ENCODE data around the gene THPO. TPM values are rescaled to one million over a fixed set of nuclear protein-coding genes. Genes with fewer than 3 reads are reported as not detected.

Gene THPO
- total RNA-seq, 1 experiment from 2014 or later = not detected

GRCh38 chr3:184391266-184391665 lies 13.3 kb upstream of the THPO start:
- Mint-ChIP-seq H3K9me3 (ENCODE audit: low read depth, unreplicated experiment) (no peaks in the 10 kb centered on the region), H3K36me3 (ENCODE audit: insufficient read depth, unreplicated experiment) (no peaks in the 10 kb centered on the region), H3K4me1 (ENCODE audit: low read depth, unreplicated experiment) (no peaks in the 10 kb centered on the region), H3K27me3 (ENCODE audit: unreplicated experiment) (peaks cover 96% of the 10 kb centered on the region), H3K4me3 (ENCODE audit: low read depth, unreplicated experiment) (no peak overlapping the region), H3K27ac (ENCODE audit: unreplicated experiment) (no peak overlapping the region)
- CTCF ChIA-PET = interaction anchor here (1.3 kb wide), 1 partner anchor 20 kb away, joined by 4 read pairs; no protein-coding TSS in a partner anchor
- no peak for DNase-seq
- no peak for TF ChIP-seq CTCF (IDR thresholded peaks at IDR 0.05; ENCODE audit: unreplicated experiment)
- BruUV-seq (replicated peaks) = no TSS peak
- intact Hi-C loops (cut with micrococcal nuclease; ENCODE audit: unreplicated experiment) = no loop called here

- no TSS peak for BruUV-seq (replicated peaks)
- no peaks in the 10 kb centered on the region for H3K9me3 Mint-ChIP-seq (ENCODE audit: low read depth, unreplicated experiment)
- no peaks in the 10 kb centered on the region for H3K4me1 Mint-ChIP-seq (ENCODE audit: low read depth, unreplicated experiment)
- CTCF ChIA-PET = interaction anchor here (1.3 kb wide), 1 partner anchor 18 kb away, joined by 4 read pairs; no protein-coding TSS in a partner anchor
- H3K27me3 Mint-ChIP-seq (ENCODE audit: unreplicated experiment) = peaks cover 96% of the 10 kb centered on the region
- no peak for DNase-seq
- no peak for TF ChIP-seq CTCF (IDR thresholded peaks at IDR 0.05; ENCODE audit: unreplicated experiment)
- H3K36me3 Mint-ChIP-seq (ENCODE audit: insufficient read depth, unreplicated experiment) = no peaks in the 10 kb centered on the region
- intact Hi-C loops (cut with micrococcal nuclease; ENCODE audit: unreplicated experiment) = no loop called here
- no peak overlapping the region for H3K4me3 Mint-ChIP-seq (ENCODE audit: low read depth, unreplicated experiment)
- H3K27ac Mint-ChIP-seq (ENCODE audit: unreplicated experiment) = no peak overlapping the region
Measured at GRCh38 chr3:184389935-184390528, 12.0 kb upstream of the THPO start.

GRCh38 chr3:184389384-184389783 lies 11.4 kb upstream of the THPO start:
- peaks cover 96% of the 10 kb centered on the region for H3K27me3 Mint-ChIP-seq (ENCODE audit: unreplicated experiment)
- no peak for DNase-seq
- intact Hi-C loops (cut with micrococcal nuclease; ENCODE audit: unreplicated experiment) = no loop called here
- H3K4me3 Mint-ChIP-seq (ENCODE audit: low read depth, unreplicated experiment) = no peak overlapping the region
- no TSS peak for BruUV-seq (replicated peaks)
- H3K27ac Mint-ChIP-seq (ENCODE audit: unreplicated experiment) = no peak overlapping the region
- no peaks in the 10 kb centered on the region for H3K36me3 Mint-ChIP-seq (ENCODE audit: insufficient read depth, unreplicated experiment)
- no peaks in the 10 kb centered on the region for H3K4me1 Mint-ChIP-seq (ENCODE audit: low read depth, unreplicated experiment)
- CTCF ChIA-PET = no interaction called here
- TF ChIP-seq CTCF (IDR thresholded peaks at IDR 0.05; ENCODE audit: unreplicated experiment) = no peak
- no peaks in the 10 kb centered on the region for H3K9me3 Mint-ChIP-seq (ENCODE audit: low read depth, unreplicated experiment)

GRCh38 chr3:184388936-184389230 lies 10.9 kb upstream of the THPO start:
- BruUV-seq (replicated peaks) = no TSS peak
- Mint-ChIP-seq H3K4me1 (ENCODE audit: low read depth, unreplicated experiment) (no peaks in the 10 kb centered on the region), H3K27me3 (ENCODE audit: unreplicated experiment) (peaks cover 96% of the 10 kb centered on the region), H3K36me3 (ENCODE audit: insufficient read depth, unreplicated experiment) (no peaks in the 10 kb centered on the region), H3K27ac (ENCODE audit: unreplicated experiment) (no peak overlapping the region), H3K9me3 (ENCODE audit: low read depth, unreplicated experiment) (no peaks in the 10 kb centered on the region), H3K4me3 (ENCODE audit: low read depth, unreplicated experiment) (no peak overlapping the region)
- no peak for TF ChIP-seq CTCF (IDR thresholded peaks at IDR 0.05; ENCODE audit: unreplicated experiment)
- intact Hi-C loops (cut with micrococcal nuclease; ENCODE audit: unreplicated experiment) = no loop called here
- no peak for DNase-seq
- CTCF ChIA-PET = no interaction called here

Measured in Calu3 (cell line).